Endothelial cell of umbilical vein (primary cell): ENCODE measurements around the gene TBC1D9. TPM values are rescaled to one million over a fixed set of nuclear protein-coding genes. Genes with fewer than 3 reads are reported as not detected.

ENCODE experiments used
- BruUV-seq: library from RNA; stranded (reverse); fragments of 400-500 nt; replicated peaks from 2 replicates; lab custom pipeline; 2021; lab: Mats Ljungman, UMichigan
- CTCF ChIA-PET: fragments of 300-600, 350-600 bp; sonication (Branson Sonifier 250); formaldehyde crosslinking; loops from one replicate; lab custom pipeline; 2021; ENCODE audit warnings: antibody characterized with exemption, inconsistent platforms; lab: Charles Lee
- POLR2A ChIA-PET: fragments of 300-600, 350-600 bp; sonication (Branson Sonifier 250); formaldehyde crosslinking; loops from one replicate; lab custom pipeline; 2021; ENCODE audit warnings: antibody characterized with exemption, inconsistent platforms; lab: Charles Lee
- DNase-seq: peaks from one replicate; pipeline ENCODE4 v3.0.0-alpha.2; 2011; ENCODE audit warnings: low read depth, low spot score
- FAIRE-seq: peaks from 2 replicates; lab custom pipeline; 2011; peaks lifted over from hg19 to GRCh38; lab: Jason Lieb, UNC
- H2AFZ ChIP-seq: 2 replicates; pipeline ENCODE4 v1.6.0; 2012; ENCODE audit warnings: low read depth, low read length, control low read depth, inconsistent platforms
- H3K27ac ChIP-seq: 2 replicates; pipeline ENCODE4 v1.5.1; 2011; ENCODE audit warnings: low read depth, mild to moderate bottlenecking, control low read depth, low read length, moderate library complexity; ENCODE audit not compliant: insufficient read depth
- H3K27me3 ChIP-seq, 2 experiments: 2 replicates each; pipeline versions ENCODE4 v1.6.0 to v1.6.1; 2011; ENCODE audit warnings: low read length in 2 of 2, mixed read lengths in 1 of 2; ENCODE audit not compliant: control insufficient read depth in 2 of 2, insufficient read depth in 2 of 2
- H3K36me3 ChIP-seq, 2 experiments: 2 replicates in 1 of 2; 3 replicates in 1 of 2; pipeline ENCODE4 v1.5.1; 2011; ENCODE audit warnings: low read length in 2 of 2, mild to moderate bottlenecking in 1 of 2, moderate library complexity in 1 of 2; ENCODE audit not compliant: control insufficient read depth in 2 of 2, insufficient read depth in 2 of 2; ENCODE audit errors: extremely low read depth in 1 of 2
- H3K4me1 ChIP-seq: 3 replicates; pipeline ENCODE4 v1.5.1; 2011; ENCODE audit warnings: mild to moderate bottlenecking, low read length; ENCODE audit not compliant: control insufficient read depth, insufficient read depth; ENCODE audit errors: extremely low read depth
- H3K4me2 ChIP-seq: 2 replicates; pipeline ENCODE4 v1.6.1; 2011; ENCODE audit warnings: low read length, control low read depth, mixed read lengths; ENCODE audit not compliant: insufficient read depth
- H3K4me3 ChIP-seq, 3 experiments: fragments of 200-600 bp in 1 of 3; sonication (generic), shearing (Covaris generic) in 1 of 3; replicated peaks in 1 of 3; 2 replicates each; pipeline ENCODE4 v1.5.1; 2011 to 2016; ENCODE audit warnings: control low read depth in 3 of 3, low read length in 3 of 3, mild to moderate bottlenecking in 2 of 3, inconsistent platforms in 1 of 3, low read depth in 1 of 3, moderate library complexity in 1 of 3; ENCODE audit not compliant: insufficient read depth in 1 of 3
- H3K79me2 ChIP-seq: 2 replicates; pipeline ENCODE4 v1.6.0; 2012; ENCODE audit warnings: low read length, inconsistent platforms; ENCODE audit not compliant: control insufficient read depth, insufficient read depth
- H3K9ac ChIP-seq: replicated peaks from 2 replicates; pipeline ENCODE3; 2011; ENCODE audit warnings: low read length, control low read depth; ENCODE audit not compliant: insufficient read depth; ENCODE audit errors: extremely low read depth
- H3K9me1 ChIP-seq: replicated peaks from 3 replicates; pipeline ENCODE4 v1.6.0; 2011; ENCODE audit warnings: mild to moderate bottlenecking, low read length; ENCODE audit not compliant: control insufficient read depth, insufficient read depth; ENCODE audit errors: extremely low read depth
- H3K9me3 ChIP-seq: replicated peaks from 2 replicates; pipeline ENCODE4 v1.5.1; 2012; ENCODE audit warnings: low read length, inconsistent platforms; ENCODE audit not compliant: control insufficient read depth, insufficient read depth
- H4K20me1 ChIP-seq: replicated peaks from 2 replicates; pipeline ENCODE3; 2011; ENCODE audit warnings: mild to moderate bottlenecking, low read length; ENCODE audit not compliant: control insufficient read depth, insufficient read depth; ENCODE audit errors: extremely low read depth
- EZH2 ChIP-seq: IDR thresholded peaks from 2 replicates; pipeline ENCODE4 v1.6.1; 2012; ENCODE audit warnings: borderline replicate concordance, low read depth, mild to moderate bottlenecking, moderate library complexity, low read length, inconsistent platforms; ENCODE audit not compliant: severe bottlenecking
- POLR2A ChIP-seq: IDR thresholded peaks from 2 replicates; pipeline ENCODE4 v1.6.1; 2012; ENCODE audit warnings: low read depth, mild to moderate bottlenecking, control low read depth, low read length
- POLR2AphosphoS5 ChIP-seq: IDR thresholded peaks from 2 replicates; pipeline ENCODE4 v1.6.1; 2012; ENCODE audit warnings: low read depth, mild to moderate bottlenecking, control low read depth, low read length, moderate library complexity; ENCODE audit not compliant: insufficient read depth
- dilution Hi-C: fragments of 300-500 bp; cut with MboI; formaldehyde crosslinking; loops from one replicate; pipeline ENCODE4 v1.15.0; 2019; ENCODE audit warnings: low sequenced_read_pairs; ENCODE audit not compliant: extremely low pct_ligation_motif_present
- intact Hi-C: fragments of 100-400 bp; cut with micrococcal nuclease; formaldehyde crosslinking; loops from one replicate; pipeline ENCODE4 v1.10.0; 2022
- polyA plus RNA-seq, 4 experiments: library from polyadenylated mRNA; depleted of rRNA in 3 of 4; stranded (reverse) in 3 of 4; unstranded in 1 of 4; fragments of >200 nt; gene quantifications; 2 replicates each; pipeline versions ENCODE4 v1.2.1 to v1.2.3, GENCODE V29; 2011 to 2012; ENCODE audit warnings: missing spikeins in 1 of 4
- total RNA-seq: library from RNA; stranded (reverse); gene quantifications from 2 replicates; pipeline ENCODE4 v1.2.3, GENCODE V29; 2021

TBC1D9 gene
- total and polyA plus RNA-seq, 2 donors (not counting 3 experiments of a cell fraction or from before 2014, with no cell fraction given) = 21.7 to 45.3 TPM

DNA sequence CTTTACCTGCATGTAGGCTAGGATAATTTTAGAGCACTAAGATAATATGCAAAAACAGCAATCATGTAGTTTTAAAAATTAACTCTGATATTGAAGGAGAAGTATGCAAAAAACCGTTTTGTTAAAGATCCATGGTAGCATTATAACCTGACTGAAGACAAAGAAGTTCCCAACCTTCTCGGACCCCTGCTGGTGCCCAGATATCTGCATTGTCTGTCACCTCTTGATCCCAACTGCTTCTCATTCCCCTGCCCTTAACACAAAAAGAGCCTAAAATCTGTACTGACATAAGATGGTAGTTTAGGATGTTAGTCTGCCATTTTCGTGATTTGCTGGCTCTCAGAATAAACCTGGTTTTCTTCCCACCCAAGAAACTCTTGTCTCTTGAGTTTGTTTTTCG, 125.9 kb downstream of the TBC1D9 start:
- DNase-seq (no peak), FAIRE-seq (no peak)
- TF ChIP-seq POLR2A = no peak
- dilution Hi-C loops = no loop called here
- Histone ChIP-seq H3K27ac (no peak overlapping the region), H3K9ac (no peak overlapping the region), H3K4me2 (no peak overlapping the region), H3K27me3 (no peaks in the 10 kb centered on the region), H3K9me1 (no peaks in the 10 kb centered on the region), H3K4me3 (no peak overlapping the region), H3K36me3 (peaks cover 0 to 15% of the 10 kb centered on the region in 2 experiments), H3K9me3 (no peaks in the 10 kb centered on the region), H2AFZ (no peak overlapping the region), H3K79me2 (no peaks in the 10 kb centered on the region), H3K4me1 (no peaks in the 10 kb centered on the region), H4K20me1 (no peaks in the 10 kb centered on the region)
- CTCF ChIA-PET = no interaction called here
- POLR2A ChIA-PET = no interaction called here
- intact Hi-C loops = no loop called here
- no TSS peak for BruUV-seq

DNA sequence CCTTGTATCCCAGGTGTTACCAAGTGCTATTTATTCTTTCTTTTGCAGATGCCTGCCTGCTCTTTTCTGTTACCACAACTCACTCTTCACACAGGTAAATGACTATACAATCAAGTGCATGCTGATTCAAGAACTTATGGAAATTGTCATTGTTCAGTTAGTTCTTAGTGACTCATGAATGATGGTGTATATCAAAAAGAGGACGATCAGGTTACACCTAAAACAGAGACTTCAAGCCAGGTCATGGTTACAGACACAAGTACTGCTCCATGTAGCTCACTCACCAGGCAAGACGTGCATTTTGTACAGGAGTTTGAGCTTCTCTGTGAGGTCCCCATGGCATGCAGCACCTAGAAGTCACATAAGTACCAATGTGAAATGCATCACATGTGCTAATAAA, 128.2 kb downstream of the TBC1D9 start:
- Histone ChIP-seq H3K79me2 (no peaks in the 10 kb centered on the region), H4K20me1 (no peaks in the 10 kb centered on the region), H3K4me3 (no peak overlapping the region), H3K36me3 (peaks cover 4 to 10% of the 10 kb centered on the region in 2 experiments), H3K9me1 (no peaks in the 10 kb centered on the region), H3K9me3 (no peaks in the 10 kb centered on the region), H2AFZ (no peak overlapping the region), H3K27me3 (no peaks in the 10 kb centered on the region), H3K4me1 (no peaks in the 10 kb centered on the region), H3K4me2 (no peak overlapping the region), H3K9ac (no peak overlapping the region), H3K27ac (no peak overlapping the region)
- DNase-seq (no peak), FAIRE-seq (no peak)
- intact Hi-C loops = no loop called here
- dilution Hi-C loops = no loop called here
- POLR2A ChIA-PET = no interaction called here
- no peak for TF ChIP-seq EZH2
- TF ChIP-seq POLR2AphosphoS5 = no peak
- CTCF ChIA-PET = interaction anchor here (0.8 to 3.0 kb wide), 5 partner anchors 11 to 268 kb away, joined by 3 to 18 read pairs (median 4); partner anchors contain the start of gene TBC1D9
- BruUV-seq = no TSS peak
